HG03159 (cell line): Measurements from ENCODE around the gene NEURL1.

ENCODE experiments used
- ATAC-seq: cut with Tn5 transposase; IDR thresholded peaks from one replicate; pipeline ENCODE4 v1.9.1; 2021; ENCODE audit warnings: mild to moderate bottlenecking, moderate library complexity; ENCODE audit not compliant: unreplicated experiment

The NEURL1 gene

GRCh38 chr10:103562383-103562782 is 68.9 kb downstream of the NEURL1 start:
- ATAC-seq, result no peak

DNA sequence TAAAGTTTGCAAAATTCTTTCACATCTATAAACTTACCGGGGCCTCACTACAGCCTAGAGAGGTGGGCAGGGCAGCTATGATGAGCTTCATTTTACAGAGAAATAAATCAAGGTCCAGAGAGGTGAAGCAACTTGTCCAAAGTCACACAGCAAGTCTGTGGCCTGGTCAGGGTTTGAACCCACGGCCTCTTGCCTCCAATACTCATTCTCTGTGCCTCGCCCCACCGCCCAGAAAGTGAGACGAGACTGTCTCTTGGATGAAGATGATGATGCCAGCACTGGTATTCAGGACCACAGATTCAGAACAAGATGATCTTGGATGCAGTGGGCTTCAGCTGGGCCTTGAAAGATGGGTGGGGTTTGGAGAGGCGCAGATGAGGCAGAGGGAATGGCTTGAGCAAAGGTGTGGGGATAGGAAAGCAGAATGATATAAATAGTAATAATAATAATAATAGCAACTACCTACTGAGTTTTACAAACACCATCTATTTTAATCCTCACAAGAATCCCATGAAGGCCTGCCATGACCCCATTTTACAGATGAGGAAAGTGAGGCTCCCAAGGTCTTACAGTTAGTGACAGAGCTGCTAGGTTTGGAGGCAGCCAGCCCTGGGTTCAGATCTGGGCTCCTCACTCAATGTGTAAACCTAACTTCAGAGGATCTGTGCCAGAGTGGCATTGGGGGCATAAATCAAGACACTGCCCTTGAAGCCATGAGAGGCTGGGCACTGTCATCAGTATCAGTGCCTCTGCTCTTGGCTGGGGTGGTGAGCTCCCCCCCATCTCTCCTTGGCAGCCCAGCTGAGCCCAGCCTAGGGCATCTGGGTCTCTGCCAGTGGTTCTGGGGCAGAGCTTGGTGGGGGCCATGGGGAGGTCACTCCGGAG is 70.0 kb downstream of the NEURL1 start:
- no peak for ATAC-seq

GRCh38 chr10:103564116-103564501 is 70.6 kb downstream of the NEURL1 start:
- no peak for ATAC-seq

- ATAC-seq, result no peak
These were observed 71.4 kb downstream of the NEURL1 start for GRCh38 chr10:103564776-103565520.

- no peak for ATAC-seq
These were observed 73.0 kb downstream of the NEURL1 start for GRCh38 chr10:103566536-103566935.

GRCh38 chr10:103568505-103568904 is 75.0 kb downstream of the NEURL1 start:
- ATAC-seq, result no peak

DNA sequence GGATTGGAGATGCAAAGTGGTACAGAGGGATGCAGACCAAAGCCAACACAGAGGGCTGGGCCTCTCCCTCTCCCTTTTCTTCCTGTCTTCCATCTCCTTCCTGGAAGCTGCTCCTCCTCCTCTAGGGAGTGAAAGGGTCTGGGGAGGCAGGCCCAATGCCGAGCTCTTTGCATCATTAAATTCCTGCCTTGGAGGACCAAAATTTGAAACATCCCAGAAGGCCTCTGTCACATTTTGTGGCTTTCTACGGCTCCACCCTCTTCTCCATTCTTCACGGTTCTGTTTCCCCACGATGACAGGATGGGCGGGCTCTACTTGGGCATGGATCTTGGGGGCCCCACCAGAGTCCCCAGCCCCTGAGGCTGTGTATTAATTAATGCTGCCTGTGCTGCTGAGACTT is 76.4 kb downstream of the NEURL1 start:
- ATAC-seq, result no peak

DNA sequence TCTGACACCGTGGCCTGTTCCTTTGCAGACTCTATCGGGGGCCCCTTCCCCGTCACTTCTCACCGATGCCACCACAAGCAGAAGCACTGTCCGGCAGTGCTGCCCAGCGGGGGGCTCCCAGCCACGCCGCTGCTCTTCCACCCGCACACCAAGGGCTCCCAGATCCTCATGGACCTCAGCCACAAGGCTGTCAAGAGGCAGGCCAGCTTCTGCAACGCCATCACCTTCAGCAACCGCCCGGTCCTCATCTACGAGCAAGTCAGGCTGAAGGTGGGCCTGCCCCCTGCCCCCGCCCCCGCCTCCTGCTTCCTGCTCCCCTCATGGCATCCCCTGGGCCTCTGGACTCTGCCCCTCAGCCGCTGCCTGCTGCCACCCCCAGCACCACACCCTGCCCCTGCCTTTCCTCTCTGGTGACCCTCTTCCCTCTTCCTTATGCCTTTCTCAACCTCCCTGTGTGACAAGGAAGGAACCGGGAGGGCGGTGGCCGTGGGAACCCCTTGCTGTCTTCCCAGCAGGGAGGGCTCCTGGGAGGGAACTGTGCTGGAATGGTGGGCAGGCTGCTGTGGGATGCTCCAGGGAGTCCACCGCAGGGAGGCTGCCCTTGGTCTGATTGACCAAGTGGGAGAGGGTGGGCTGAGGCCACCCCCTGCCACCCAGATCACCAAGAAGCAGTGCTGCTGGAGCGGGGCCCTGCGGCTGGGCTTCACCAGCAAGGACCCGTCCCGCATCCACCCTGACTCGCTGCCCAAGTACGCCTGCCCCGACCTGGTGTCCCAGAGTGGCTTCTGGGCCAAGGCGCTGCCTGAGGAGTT is 77.5 kb downstream of the NEURL1 start:
- no peak for ATAC-seq

DNA sequence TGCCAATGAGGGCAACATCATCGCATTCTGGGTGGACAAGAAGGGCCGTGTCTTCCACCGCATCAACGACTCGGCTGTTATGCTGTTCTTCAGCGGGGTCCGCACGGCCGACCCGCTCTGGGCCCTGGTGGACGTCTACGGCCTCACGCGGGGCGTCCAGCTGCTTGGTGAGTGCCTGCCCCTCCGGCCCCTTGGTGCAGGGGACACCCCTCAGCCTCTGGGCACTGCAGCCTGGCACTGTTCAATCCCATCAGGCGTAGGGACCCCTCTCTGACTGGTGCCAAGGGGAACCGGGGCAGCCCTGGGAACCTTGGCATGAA is 78.1 kb downstream of the NEURL1 start:
- no peak for ATAC-seq

GRCh38 chr10:103572347-103573204 is 79.1 kb downstream of the NEURL1 start:
- no peak for ATAC-seq

DNA sequence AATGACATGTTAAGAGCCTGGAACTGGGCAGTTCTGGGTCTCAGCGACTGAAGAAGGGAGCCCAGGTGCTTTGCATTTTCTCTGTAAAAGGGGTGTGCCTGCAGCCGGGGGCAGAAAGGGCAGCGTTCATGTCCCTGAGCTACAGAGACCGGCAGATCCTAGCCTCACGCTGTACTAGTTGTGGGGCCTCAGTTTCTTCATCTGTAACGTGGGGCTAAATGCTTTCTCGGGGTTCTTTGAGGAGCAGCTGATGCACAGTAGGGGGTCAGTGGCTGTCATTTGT is 79.6 kb downstream of the NEURL1 start:
- ATAC-seq, result no peak

GRCh38 chr10:103574097-103575061 is 80.9 kb downstream of the NEURL1 start:
- ATAC-seq, result no peak

GRCh38 chr10:103575416-103576075 is 82.0 kb downstream of the NEURL1 start:
- ATAC-seq, result no peak

DNA sequence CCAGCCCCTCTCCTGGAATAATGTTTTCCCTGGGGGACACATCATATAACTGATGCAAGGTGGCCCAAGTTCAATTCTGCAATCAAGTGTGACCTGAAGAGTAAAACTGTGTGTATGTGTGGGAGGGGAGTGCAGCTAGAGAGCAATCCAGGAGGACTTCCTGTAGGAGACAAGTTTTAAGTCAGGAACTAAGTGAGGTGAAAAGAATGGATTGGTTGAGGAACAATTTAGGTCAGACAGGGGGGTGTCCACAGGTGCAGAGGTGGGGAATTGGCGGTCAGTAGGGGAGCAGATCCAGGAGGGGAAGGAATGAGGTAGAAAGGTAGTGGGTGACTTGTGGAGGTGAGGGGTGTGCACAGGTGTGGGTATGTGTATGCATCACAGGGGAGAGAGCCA is 82.6 kb downstream of the NEURL1 start:
- ATAC-seq, result no peak

DNA sequence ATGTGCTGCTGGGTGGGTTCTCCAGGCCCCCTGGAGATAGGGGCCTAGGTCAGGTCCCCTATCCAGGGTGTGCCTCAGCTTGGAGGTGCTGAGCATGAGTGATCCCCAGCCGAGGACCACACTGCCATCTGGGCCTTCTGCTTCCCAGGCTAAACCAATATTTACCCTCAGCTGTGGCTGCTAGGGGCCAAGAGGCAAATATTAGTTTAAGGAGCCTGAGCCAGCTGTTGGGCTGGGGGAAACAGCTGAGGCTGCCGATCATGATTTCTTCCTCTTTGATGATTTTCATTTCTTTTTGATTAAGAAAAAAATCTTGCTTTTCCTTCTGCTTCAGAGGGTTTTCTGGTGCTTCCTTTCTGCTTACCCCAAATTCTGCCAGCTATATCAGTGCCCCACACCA is 83.4 kb downstream of the NEURL1 start:
- no peak for ATAC-seq

GRCh38 chr10:103578782-103579382 is 85.4 kb downstream of the NEURL1 start:
- ATAC-seq, result no peak

DNA sequence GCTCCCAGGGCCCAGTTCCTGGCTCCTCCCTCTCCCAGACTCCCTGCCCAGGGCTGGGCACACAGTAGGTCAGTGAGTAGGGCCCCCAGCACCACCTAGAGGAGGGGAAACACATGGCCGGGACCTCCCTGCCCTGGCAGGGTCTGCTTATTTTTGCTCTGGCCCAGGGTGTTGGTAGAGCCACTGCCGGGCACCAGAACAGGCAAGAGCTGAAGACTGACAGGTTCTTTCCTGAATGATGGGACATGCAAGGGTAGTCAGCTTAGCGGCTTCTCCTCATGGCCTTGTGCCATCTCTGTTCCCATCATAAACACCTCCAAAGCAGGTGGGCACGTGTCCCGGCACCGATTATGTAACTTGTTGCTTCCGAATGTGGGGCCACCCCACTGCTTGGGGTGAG is 86.5 kb downstream of the NEURL1 start:
- ATAC-seq, result no peak

DNA sequence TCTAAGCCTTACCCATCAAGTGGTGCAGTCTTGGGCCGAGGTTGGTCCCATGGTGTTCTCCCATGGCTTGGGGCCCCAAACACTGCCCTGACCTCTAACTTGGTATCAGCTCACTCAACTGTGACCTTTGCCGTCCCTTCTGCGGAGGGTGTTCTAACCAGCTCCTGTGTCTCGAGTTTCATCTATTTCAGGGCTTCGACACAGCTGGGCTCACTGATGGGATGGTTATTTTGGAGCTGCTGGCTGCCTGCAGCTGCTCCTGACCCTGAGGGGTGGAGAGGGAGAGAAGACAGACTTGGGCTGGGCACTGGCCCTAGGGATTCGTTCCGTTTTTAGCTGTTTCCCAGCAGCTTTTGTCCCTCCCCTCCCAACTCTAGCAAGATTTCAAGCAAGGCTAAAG is 86.9 kb downstream of the NEURL1 start:
- ATAC-seq, result no peak

DNA sequence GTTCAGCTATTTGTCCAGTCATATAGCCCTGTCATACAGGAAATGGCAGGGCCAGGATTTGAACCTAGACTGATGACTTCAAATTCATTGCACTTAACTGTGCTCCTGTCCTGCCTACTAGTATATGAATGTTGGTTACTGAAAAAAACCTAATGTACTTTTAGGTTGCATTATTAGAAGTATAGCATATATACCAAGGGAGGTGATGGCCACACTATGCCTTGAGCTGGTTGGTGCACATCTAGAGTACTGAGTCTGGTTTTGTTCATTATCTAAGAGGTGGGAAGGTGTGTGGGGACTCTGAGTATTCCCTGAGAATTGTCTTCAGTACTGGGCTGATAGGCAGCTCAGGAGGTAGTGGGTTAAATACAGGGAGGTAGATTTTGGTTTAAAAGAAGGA is 88.0 kb downstream of the NEURL1 start:
- ATAC-seq, result no peak
